Osteocyte (in vitro differentiated cells): Measurements from ENCODE around the gene CMSS1. TPM values are rescaled to one million over a fixed set of nuclear protein-coding genes. Genes with fewer than 3 reads are reported as not detected.

Source experiments
- DNase-seq: peaks from one replicate; pipeline ENCODE4 v3.0.0; 2021; ENCODE audit warnings: mixed read lengths; ENCODE audit not compliant: unreplicated experiment; ENCODE audit errors: extremely low spot score
- H3K27ac Mint-ChIP-seq: one replicate; pipeline ENCODE4 v1.8.0; 2021; ENCODE audit warnings: mild to moderate bottlenecking, mixed read lengths; ENCODE audit not compliant: unreplicated experiment
- H3K27me3 Mint-ChIP-seq: one replicate; pipeline ENCODE4 v1.8.0; 2021; ENCODE audit warnings: mixed read lengths; ENCODE audit not compliant: unreplicated experiment
- H3K36me3 Mint-ChIP-seq: one replicate; pipeline ENCODE4 v1.8.0; 2021; ENCODE audit warnings: mixed read lengths; ENCODE audit not compliant: unreplicated experiment
- H3K4me1 Mint-ChIP-seq: one replicate; pipeline ENCODE4 v1.8.0; 2021; ENCODE audit warnings: mixed read lengths; ENCODE audit not compliant: unreplicated experiment
- H3K4me3 Mint-ChIP-seq: one replicate; pipeline ENCODE4 v1.8.0; 2021; ENCODE audit warnings: mild to moderate bottlenecking, moderate library complexity, mixed read lengths; ENCODE audit not compliant: unreplicated experiment
- H3K9me3 Mint-ChIP-seq: one replicate; pipeline ENCODE4 v1.8.0; 2021; ENCODE audit warnings: mixed read lengths; ENCODE audit not compliant: unreplicated experiment
- total RNA-seq: library from RNA; stranded (reverse); gene quantifications from 2 replicates; pipeline ENCODE4 v1.2.1, GENCODE V29; 2021
- TF ChIP-seq, protein P1 (sequence below): fragments of 200-600 bp; sonication (generic); IDR thresholded peaks from 2 replicates; pipeline ENCODE4 v1.5.0; 2021; ENCODE audit warnings: antibody characterized with exemption, mild to moderate bottlenecking, moderate library complexity

CMSS1 gene
- total RNA-seq, 1 donor from 2014 or later: 38.5 TPM

DNA sequence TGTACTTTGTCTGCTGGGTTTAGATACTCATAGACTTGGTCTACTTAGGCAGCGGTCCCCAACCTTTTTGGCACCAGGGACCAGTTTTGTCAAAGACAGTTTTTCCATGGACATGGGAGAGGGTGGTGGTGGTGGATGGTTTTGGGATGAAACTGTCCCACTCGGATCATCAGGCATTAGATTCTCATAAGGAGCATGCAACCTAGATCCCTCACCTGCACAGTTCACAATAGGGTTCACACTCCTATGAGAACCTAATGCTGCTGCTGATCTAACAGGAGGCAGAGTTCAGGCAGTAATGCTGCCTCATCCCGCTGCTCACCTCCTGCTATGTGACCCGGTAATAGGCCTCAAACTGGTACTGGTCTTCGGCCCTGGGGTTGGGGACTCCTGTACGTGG lies 45.3 kb downstream of the CMSS1 start:
- peak overlapping the region; percentile 94 for H3K27ac Mint-ChIP-seq

DNA sequence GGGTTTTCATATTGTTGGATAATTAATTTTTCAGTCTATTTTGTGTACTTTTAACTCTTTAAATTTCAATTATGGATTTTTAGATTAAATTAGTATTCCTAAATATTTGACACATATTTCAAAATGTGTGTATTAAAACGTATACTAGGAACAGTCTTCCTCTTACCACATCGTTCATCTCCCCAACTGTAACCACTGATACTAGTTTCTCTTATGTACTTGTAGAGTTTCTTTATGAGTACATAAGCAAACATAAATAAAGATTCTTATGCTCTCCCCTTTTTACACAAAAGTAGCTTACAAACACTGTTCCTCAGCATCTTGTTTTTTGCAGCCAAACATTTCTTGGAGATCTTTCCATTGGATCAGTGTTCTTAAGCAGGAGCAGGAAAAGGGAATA lies 45.9 kb downstream of the CMSS1 start:
- Mint-ChIP-seq H3K27me3 (no peaks in the 10 kb centered on the region), H3K4me1 (peaks cover 96% of the 10 kb centered on the region), H3K36me3 (peaks cover 49% of the 10 kb centered on the region), H3K27ac (peak overlapping the region; percentile 94), H3K4me3 (no peak overlapping the region), H3K9me3 (no peaks in the 10 kb centered on the region)
- no peak for DNase-seq
- TF ChIP-seq, protein P1, sequence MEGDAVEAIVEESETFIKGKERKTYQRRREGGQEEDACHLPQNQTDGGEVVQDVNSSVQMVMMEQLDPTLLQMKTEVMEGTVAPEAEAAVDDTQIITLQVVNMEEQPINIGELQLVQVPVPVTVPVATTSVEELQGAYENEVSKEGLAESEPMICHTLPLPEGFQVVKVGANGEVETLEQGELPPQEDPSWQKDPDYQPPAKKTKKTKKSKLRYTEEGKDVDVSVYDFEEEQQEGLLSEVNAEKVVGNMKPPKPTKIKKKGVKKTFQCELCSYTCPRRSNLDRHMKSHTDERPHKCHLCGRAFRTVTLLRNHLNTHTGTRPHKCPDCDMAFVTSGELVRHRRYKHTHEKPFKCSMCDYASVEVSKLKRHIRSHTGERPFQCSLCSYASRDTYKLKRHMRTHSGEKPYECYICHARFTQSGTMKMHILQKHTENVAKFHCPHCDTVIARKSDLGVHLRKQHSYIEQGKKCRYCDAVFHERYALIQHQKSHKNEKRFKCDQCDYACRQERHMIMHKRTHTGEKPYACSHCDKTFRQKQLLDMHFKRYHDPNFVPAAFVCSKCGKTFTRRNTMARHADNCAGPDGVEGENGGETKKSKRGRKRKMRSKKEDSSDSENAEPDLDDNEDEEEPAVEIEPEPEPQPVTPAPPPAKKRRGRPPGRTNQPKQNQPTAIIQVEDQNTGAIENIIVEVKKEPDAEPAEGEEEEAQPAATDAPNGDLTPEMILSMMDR: no peak

More for the DNA sequence above, 45.3 kb downstream of the CMSS1 start:
- no peaks in the 10 kb centered on the region for H3K27me3 Mint-ChIP-seq
- no peak for DNase-seq
- TF ChIP-seq, protein P1: no peak
- peaks cover 92% of the 10 kb centered on the region for H3K4me1 Mint-ChIP-seq
- peaks cover 48% of the 10 kb centered on the region for H3K36me3 Mint-ChIP-seq
- H3K9me3 Mint-ChIP-seq: no peaks in the 10 kb centered on the region
- H3K4me3 Mint-ChIP-seq: no peak overlapping the region

DNA sequence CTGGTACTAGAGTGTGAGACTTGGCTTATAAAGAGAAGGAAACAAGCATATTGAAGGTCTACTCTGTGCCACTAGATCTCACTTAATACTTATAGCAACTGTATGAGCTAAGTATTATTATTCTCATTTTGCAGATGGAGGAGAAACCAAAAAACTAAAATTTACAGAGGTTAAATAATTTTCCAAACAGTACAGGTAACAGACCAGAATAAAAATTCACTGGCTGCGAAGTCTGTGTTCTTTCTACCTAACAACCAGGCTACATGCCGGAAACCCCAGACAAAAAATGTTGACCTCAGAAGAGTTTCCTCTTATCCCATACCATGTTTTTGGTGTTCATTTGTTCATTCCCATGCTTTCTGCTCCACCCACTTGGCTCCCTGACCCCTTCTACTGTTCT lies 46.6 kb downstream of the CMSS1 start:
- Mint-ChIP-seq H3K9me3 (no peaks in the 10 kb centered on the region), H3K4me3 (no peak overlapping the region), H3K27me3 (no peaks in the 10 kb centered on the region), H3K4me1 (peaks cover 96% of the 10 kb centered on the region), H3K27ac (peak overlapping the region; percentile 62), H3K36me3 (peaks cover 49% of the 10 kb centered on the region)
- TF ChIP-seq, protein P1: no peak
- DNase-seq: no peak

DNA sequence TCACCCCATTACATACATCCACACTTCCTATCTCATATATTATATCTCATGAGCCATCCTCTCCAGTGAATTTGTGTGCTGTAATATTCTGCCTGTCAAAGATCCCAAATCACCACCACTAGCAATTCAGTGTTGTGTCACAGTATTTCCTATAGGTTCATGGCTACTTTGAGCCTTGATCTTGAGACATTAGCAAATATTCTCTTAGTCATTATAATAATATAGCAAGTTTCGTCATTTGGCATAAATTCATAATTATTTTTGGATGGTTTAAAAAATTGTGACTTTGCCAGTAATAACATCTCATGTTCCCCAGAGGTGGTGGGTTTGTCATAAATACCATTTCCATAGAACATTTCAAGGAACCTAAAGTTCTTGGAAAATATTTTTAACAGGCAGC lies 47.7 kb downstream of the CMSS1 start:
- peaks cover 96% of the 10 kb centered on the region for H3K4me1 Mint-ChIP-seq
- H3K4me3 Mint-ChIP-seq: no peak overlapping the region
- peaks cover 48% of the 10 kb centered on the region for H3K36me3 Mint-ChIP-seq
- H3K27ac Mint-ChIP-seq: peak overlapping the region; percentile 83
- H3K9me3 Mint-ChIP-seq: no peaks in the 10 kb centered on the region
- TF ChIP-seq, protein P1: no peak
- no peaks in the 10 kb centered on the region for H3K27me3 Mint-ChIP-seq
- no peak for DNase-seq

DNA sequence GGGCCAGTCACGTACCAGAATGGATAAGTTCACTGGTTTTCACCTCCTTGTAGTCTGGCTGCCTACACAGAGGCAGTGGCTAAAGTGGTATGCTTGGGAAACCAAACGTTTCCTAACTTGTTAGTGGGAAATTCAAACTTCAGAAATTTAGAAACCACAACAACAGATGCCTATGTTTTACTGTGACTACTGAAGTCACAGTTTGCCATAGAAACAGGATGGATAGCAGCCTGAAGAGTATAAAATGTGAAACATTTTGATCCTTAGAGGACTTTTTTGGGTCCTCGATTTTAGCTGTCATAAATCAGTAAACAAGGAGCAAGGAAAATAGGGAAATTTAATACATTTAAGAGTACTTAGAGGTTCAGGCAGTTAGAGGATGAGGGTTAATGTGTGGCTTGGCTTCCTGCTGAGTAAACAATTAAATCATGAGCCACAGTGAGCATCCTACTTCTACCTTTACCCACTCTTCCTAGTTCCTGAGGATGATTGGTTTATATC lies 48.6 kb downstream of the CMSS1 start:
- TF ChIP-seq, protein P1: no peak
- Mint-ChIP-seq H3K36me3 (peaks cover 50% of the 10 kb centered on the region), H3K4me1 (peaks cover 95% of the 10 kb centered on the region), H3K27me3 (no peaks in the 10 kb centered on the region), H3K9me3 (no peaks in the 10 kb centered on the region), H3K27ac (peak overlapping the region; percentile 88), H3K4me3 (no peak overlapping the region)
- no peak for DNase-seq
